ENCODE measurements around the gene BRD4.
A peak's percentile ranks its signal among the peaks of the same experiment; 100 is the strongest.
"Not testable (repeated sequence)": the region's sequence is repeated elsewhere in the genome, so short reads cannot be mapped to it uniquely, and the experiment has no call there.

Gene BRD4

DNA sequence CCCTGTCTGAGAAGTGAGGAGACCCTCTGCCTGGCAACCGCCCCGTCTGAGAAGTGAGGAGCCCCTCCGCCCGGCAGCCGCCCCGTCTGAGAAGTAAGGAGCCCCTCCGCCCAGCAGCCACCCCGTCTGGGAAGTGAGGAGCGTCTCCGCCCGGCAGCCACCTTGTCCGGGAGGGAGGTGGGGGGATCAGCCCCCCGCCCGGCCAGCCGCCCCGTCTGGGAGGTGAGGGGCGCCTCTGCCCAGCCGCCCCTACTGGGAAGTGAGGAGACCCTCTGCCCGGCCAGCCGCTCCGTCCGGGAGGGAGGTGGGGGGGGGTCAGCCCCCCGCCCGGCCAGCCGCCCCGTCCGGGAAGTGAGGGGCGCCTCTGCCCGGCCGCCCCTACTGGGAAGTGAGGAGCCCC lies 30.7 kb upstream of the BRD4 start:
- not testable (repeated sequence) for DNase-seq

- DNase-seq: not testable (repeated sequence)
Observed at GRCh38 chr19:15360015-15360414, 27.7 kb upstream of the BRD4 start.

DNA sequence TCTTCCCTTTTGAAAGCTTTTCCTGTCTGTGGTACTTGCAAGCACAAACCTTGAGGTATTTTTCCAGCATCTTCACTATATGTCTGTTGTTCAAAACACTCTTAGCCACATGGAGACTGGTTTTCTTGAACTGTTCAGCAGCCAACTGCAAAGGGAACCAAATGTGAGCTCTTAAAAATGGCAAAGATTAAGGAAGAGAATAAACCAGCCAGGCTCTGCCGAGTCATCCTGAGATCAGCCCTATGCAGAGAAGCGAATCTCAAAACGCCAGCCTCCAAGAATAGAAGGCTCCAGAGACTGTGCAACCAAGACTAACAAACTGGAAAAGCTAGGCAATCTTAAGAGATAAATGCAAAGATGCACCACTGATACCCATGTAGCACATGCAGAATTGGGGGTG lies 26.6 kb upstream of the BRD4 start:
- DNase-seq: peak in 2 of 51 donors; percentile 8 to 24

DNA sequence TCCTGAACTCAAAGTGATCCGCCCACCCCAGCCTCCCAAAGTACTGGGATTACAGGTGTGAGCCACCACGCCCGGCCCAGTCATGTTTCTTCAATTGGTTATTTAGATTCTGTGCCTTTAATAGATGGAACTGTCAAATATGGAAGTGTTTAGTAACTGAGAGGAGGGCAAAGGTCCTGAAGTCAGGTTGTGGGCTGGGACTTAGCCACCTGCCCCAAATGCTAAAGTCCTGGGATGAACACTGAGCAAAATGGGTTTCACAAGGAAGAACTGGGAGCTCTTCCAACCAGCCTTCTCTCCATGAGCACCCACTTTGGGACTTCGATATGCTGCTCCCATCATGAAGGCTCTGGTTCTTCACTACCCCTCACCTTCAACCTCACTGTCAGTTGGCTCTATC lies 25.6 kb upstream of the BRD4 start:
- no peak for DNase-seq

- peak in 1 of 51 donors; percentile 29 for DNase-seq
Observed at GRCh38 chr19:15354566-15355296, 22.4 kb upstream of the BRD4 start.

GRCh38 chr19:15353908-15354307 lies 21.6 kb upstream of the BRD4 start:
- DNase-seq: no peak

- not testable (repeated sequence) for DNase-seq
Observed at GRCh38 chr19:15352535-15352934, 20.2 kb upstream of the BRD4 start.

DNA sequence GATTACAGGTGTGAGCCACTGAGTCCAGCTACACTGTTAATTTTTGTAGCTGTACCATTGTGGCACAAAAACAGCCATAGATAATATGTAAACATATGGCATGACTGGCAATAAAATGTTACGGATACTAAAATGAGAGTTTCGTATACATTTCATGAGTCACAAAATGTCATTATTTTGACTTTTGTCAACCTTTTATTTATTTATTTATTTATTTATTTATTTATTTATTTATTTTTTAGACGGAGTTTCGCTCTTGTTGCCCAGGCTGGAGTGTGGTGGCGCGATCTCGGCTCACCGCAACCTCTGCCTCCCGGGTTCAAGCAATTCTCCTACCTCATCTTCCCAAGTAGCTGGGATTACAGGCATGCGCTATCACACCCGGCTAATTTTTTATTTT lies 9.0 kb upstream of the BRD4 start:
- DNase-seq: not testable (repeated sequence)

DNA sequence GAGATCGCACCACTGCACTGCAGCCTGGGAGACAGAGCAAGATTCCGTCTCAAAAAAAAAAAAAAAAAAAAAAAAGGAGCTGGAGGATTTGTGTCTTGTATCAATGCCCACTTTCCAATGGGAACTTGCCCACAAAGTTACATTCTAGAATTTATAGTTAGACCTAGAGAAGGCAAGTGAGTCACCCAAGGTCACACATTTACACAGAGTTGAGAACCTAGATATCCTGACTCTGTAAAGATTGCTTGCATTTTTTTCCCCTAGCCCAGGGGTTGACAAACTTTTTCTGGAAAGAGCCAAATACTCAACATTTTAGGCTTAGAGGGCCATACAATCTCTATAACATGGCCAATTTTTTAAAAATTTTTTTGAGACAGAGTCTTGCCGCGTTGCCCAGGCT lies 7.7 kb upstream of the BRD4 start:
- no peak for DNase-seq

DNA sequence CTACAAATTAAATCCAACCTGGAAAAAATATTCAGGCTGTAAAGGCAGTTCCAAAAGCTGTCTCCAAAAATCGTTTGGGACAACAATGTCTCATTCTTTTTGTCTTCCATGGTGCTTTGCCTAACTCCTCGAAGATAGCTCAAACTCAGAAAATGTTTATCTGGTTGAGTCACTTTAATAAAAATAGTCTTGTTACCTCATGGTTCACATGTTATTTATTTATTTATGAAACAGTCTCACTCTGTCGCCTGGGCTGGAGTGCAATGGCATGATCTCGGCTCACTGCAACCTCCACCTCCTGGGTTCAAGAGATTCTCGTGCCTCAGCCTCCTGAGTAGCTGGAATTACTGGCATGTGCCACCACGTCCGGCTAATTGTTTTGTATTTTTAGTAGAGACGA lies 4.9 kb upstream of the BRD4 start:
- DNase-seq: no peak

DNA sequence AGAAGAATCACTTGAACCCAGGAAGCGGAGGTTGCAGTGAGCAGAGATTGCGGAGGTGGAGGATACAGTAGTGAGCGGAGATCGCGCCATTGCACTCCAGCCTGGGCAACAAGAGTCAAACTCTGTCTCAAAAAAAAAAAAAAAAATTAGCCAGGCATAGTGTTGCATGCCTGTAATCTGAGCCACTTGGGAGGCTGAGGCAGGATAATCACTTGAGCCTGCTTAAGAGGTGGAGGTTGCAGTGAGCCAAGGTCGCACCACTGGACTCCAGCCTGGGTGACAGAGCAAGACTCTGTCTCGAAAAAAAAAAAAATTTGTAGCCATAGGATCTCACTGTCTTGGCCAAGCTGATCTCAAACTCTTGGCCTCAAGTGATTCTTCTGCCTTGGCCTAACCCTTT lies 3.7 kb upstream of the BRD4 start:
- DNase-seq: not testable (repeated sequence)

- DNase-seq: peak in 37 of 51 donors; percentile 10 to 68 (median 44)
Observed at GRCh38 chr19:15331419-15332310, 674 bp downstream of the BRD4 start.

DNA sequence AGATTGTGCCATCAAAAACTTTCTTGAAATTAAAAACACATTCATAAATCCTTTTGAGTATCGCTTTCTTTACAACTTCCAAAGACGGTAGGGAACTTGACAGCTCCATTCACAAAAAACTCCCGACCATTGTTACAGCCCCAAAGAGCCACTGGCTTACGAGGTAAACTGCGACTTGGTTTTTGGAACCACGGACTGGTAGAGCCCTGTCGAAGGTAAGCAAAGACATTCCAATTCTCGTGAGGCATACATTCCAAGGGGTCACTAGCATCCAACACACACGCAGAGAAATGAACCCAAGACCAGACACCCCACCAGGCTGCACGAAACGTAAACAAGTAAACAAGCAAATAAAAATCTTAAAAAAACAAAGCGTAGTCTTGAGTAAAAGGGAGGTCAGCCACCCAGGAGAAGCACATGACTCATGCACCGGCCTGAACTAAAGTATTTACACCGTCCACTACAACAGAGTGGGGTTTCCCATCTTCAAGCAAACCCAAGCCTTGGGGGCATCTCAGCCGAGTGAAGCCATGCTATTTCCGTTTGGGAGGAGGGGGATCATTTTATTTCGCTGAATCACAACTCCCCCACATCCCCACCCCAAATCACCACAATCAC lies 1.4 kb downstream of the BRD4 start:
- DNase-seq: peak in 2 of 51 donors; percentile 8 to 40

GRCh38 chr19:15328312-15328711 lies 4.0 kb downstream of the BRD4 start:
- DNase-seq: no peak

DNA sequence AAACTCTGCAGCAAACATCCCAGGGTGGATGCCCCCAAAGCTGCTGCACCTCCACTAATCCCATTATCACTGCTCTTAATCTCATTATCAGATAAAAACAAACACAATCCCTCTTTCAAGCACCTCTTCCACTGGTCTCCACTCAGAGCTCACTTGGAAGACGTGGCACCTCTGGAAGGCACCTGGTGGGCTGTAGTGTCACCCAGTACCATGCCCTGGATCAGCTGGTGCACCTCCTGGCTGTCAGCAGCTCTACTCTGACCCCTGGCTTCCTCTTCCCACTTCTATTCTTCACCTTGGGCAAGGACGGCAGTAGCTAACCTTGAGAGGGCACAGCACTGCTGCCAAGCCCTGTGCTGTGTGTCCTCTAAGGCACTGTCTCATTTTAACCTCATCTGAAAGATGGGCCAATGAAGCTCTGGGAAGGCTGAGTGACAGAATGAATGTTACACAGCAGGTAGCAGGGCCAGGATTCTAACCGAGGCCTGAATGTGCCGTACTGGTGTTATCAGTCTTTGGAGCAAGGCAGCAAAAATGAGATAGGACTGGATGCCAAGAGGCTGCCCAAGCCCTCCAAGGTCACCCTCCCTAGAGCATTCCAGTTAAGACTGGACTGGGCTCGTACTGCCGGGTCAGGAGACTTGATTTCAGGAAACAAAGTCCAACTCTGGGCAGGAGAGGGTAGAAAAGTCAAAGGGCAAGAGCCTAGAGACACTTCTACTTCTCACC lies 7.4 kb downstream of the BRD4 start:
- no peak for DNase-seq

- DNase-seq: peak in 2 of 51 donors; percentile 3 to 29
Observed at GRCh38 chr19:15323496-15324235, 8.7 kb downstream of the BRD4 start.

DNA sequence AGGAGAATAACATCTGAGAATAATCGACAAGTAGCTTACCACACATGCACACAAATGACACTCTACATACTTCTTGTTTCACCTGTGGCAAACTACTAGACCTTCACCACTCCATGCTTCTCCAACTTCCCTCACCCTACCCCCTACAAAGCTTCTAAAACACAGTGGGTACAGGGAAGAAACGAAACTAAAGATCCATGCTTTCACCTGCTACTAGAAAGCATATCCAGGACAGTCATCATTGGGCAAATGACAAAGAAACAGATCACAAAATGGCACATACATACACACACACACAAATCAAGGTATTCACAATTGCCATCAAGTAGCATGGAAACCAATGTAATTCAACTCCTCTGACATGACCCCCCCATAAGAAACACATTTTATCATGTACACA lies 10.6 kb downstream of the BRD4 start:
- no peak for DNase-seq

GRCh38 chr19:15320116-15320515 lies 12.2 kb downstream of the BRD4 start:
- DNase-seq: no peak

DNA sequence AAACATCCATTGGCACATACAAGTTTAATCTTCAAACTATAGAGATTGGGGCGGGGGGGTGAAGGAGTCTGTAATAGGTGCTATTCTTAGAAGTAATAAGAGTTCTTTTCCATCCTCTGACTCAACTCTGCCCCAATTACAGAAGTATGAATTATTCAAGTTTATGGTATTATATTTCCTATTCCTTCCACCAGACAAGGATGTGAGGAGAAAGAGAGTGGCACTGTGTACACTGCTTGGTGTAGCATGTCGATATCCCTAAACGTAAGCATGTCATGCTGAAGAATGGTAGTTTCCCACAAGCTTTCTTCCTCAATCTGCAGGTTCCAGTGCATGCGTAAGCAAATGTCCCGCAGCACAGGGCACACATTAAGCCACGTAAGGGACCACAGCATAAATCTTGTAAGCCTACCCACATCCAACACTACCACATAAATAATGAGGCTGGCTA lies 14.1 kb downstream of the BRD4 start:
- DNase-seq: no peak

DNA sequence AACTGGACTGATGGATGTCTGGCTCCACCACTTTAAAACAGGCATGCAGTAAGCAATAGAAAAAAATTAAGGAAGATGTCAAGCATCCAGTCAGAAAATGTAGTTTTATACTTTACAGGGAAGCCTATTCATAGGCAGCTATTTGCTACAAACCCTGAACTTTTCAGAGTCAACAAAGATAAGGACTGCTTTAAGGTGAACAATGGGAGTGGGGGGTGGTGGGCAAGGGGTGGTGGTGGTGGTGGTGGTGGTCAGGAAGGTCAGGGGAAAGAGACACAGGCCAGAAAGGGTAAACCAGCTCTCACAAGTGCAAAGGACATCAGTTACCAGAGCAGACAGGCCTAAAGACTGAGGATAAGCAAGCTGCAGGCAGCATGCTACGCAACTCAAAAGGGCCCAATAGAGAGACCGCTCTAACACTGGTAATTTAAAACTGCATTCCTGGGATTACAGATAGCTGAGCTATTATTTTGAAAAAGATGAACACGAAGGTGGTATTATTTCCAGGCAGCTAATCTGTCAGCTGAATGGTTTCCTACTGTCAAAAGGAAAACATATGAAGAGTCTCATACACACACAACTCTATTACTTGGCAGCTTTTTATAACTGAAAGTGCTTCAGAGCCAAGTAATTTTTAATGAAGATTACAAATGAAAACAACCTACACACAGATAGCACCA lies 14.8 kb downstream of the BRD4 start:
- no peak for DNase-seq

All from hypothalamus (tissue), 51 donors.